K562 (cell line): ENCODE data around the gene NQO2. TPM values are rescaled to one million over a fixed set of nuclear protein-coding genes. Genes with fewer than 3 reads are reported as not detected.

Experiments used
- DACH1 ChIP-seq: fragments of 450-650 bp; IDR thresholded peaks from 2 replicates; pipeline ENCODE4 v1.6.1; 2018; ENCODE audit not compliant: partially characterized antibody
- KLF13 ChIP-seq: fragments of 450-650 bp; IDR thresholded peaks from 2 replicates; pipeline ENCODE4 v1.6.1; 2016; ENCODE audit warnings: missing genetic modification characterization, low read depth, mild to moderate bottlenecking, missing compliant biosample characterization, moderate library complexity, borderline replicate concordance
- MTA2 ChIP-seq: fragments of 450-650 bp; IDR thresholded peaks from 2 replicates; pipeline ENCODE4 v1.6.1; 2016; ENCODE audit warnings: low read depth
- RAD51 ChIP-seq: fragments of 450-650 bp; IDR thresholded peaks from 2 replicates; pipeline ENCODE4 v1.7.1; 2016; ENCODE audit warnings: low read depth, mild to moderate bottlenecking, borderline replicate concordance
- RBM17 ChIP-seq: fragments of 200-400 bp; formaldehyde crosslinking; IDR thresholded peaks from 2 replicates; pipeline ENCODE4 v1.6.1; 2017; ENCODE audit warnings: low read depth, mild to moderate bottlenecking, low read length, borderline replicate concordance
- RBM22 ChIP-seq: fragments of 200-400 bp; formaldehyde crosslinking; IDR thresholded peaks from 2 replicates; pipeline ENCODE4 v1.6.1; 2018; ENCODE audit warnings: low read length, low read depth; ENCODE audit not compliant: poor library complexity, severe bottlenecking
- SMAD4 ChIP-seq: fragments of 250-450 bp; sonication (Bioruptor Pico); conservative IDR thresholded peaks from 2 replicates; pipeline ENCODE4 v1.8.0; 2021; ENCODE audit warnings: inconsistent platforms, mild to moderate bottlenecking, moderate library complexity
- ZNF3 ChIP-seq: fragments of 250-450 bp; sonication (Bioruptor Pico); IDR thresholded peaks from 2 replicates; pipeline ENCODE4 v1.5.0; 2021; ENCODE audit warnings: mild to moderate bottlenecking, moderate library complexity
- ZNF444 ChIP-seq: fragments of 250-450 bp; sonication (Bioruptor Pico); IDR thresholded peaks from 2 replicates; pipeline ENCODE4 v1.4.0; 2020; ENCODE audit warnings: mild to moderate bottlenecking, moderate library complexity
- polyA plus RNA-seq, 8 experiments: library from polyadenylated mRNA; depleted of rRNA in 4 of 8; stranded (reverse) in 5 of 8; unstranded in 3 of 8; fragments of >200 nt; fragmentation: Nextera tagmentation in 2 of 8; fragmentation: Illumina TruSeq in 1 of 8; extraction: Ambion mirVana in 2 of 8; extraction: Trizol in 1 of 8; gene quantifications; 2 replicates each; pipeline versions ENCODE4 v1.2.1 to v1.2.3, GENCODE V29; 2011 to 2014; ENCODE audit warnings: inconsistent platforms in 1 of 8, missing spikeins in 1 of 8
- total RNA-seq, 7 experiments: library from RNA; depleted of rRNA in 6 of 7; stranded (reverse); fragments of >200 nt in 6 of 7; fragmentation: Illumina TruSeq in 2 of 7; extraction: Trizol in 2 of 7; gene quantifications; 2 replicates each; pipeline versions ENCODE4 v1.2.1 to v1.2.3, GENCODE V29; 2011 to 2021; ENCODE audit warnings: low replicate concordance in 1 of 7
- TF ChIP-seq, protein P1 (sequence below), 2 experiments: fragments of 450-650 bp in 1 of 2; sonication (generic) in 1 of 2; formaldehyde crosslinking in 1 of 2; IDR thresholded peaks; 2 replicates each; pipeline versions ENCODE4 v1.7.1 to v1.9.0; 2016 to 2022; ENCODE audit warnings: inconsistent platforms in 1 of 2, mild to moderate bottlenecking in 1 of 2, missing genetic modification reagents in 1 of 2
- TF ChIP-seq, protein P2 (sequence below): fragments of 450-650 bp; IDR thresholded peaks from 2 replicates; pipeline ENCODE4 v1.6.1; 2016
- TF ChIP-seq, protein P3 (sequence below): fragments of 450-650 bp; IDR thresholded peaks from 2 replicates; pipeline ENCODE4 v1.6.1; 2018; ENCODE audit not compliant: partially characterized antibody

The NQO2 gene
- total and polyA plus RNA-seq, 9 of the 15 experiments (the other 6 are each of a cell fraction or from before 2014, with no cell fraction given), result 54.6 to 214 (median 116) TPM

DNA sequence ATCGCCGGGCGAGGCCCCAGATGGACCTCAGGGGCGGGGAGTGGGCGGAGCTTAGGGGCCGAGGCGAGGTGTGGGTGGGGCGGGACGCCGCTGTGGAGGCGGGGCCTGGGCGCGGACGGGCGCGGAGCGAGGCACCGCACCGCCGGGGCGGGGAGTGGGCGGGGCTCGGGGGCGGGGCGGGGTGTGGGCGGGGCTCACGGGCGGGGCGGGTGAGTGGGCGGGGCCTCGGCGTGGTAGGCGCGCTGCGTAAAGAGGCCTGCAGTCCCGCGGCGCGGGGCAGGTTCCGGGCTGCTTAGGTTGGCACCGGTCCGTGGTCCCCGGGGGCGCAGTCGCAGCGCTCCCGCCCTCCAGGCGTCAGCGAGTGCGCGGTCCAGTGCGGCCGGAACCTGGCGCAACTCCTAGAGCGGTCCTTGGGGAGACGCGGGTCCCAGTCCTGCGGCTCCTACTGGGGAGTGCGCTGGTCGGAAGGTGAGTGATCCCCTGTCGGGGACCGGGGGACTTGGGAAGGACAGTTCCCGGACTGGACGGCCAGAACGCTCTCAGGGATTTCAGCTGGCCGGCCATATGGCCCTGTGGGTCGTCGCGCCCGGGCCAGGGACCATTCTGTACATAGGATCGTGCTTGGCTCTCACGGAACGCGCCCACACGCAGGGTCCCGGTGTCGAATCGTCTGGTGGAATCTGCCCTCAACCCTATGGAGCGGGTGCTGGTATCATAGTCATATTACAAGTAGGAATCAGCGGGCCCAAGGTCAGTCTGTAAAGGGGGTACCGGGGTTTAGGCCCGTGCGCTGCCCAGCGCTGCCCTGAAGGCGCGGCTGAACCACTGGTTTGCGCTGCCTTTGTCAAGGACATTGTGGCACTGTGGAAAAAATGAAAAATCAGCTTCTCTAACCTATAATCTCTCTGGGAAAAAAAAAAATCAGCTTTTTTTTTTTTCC lies at the start of gene NQO2 (continued):
- TF ChIP-seq, protein P1, sequence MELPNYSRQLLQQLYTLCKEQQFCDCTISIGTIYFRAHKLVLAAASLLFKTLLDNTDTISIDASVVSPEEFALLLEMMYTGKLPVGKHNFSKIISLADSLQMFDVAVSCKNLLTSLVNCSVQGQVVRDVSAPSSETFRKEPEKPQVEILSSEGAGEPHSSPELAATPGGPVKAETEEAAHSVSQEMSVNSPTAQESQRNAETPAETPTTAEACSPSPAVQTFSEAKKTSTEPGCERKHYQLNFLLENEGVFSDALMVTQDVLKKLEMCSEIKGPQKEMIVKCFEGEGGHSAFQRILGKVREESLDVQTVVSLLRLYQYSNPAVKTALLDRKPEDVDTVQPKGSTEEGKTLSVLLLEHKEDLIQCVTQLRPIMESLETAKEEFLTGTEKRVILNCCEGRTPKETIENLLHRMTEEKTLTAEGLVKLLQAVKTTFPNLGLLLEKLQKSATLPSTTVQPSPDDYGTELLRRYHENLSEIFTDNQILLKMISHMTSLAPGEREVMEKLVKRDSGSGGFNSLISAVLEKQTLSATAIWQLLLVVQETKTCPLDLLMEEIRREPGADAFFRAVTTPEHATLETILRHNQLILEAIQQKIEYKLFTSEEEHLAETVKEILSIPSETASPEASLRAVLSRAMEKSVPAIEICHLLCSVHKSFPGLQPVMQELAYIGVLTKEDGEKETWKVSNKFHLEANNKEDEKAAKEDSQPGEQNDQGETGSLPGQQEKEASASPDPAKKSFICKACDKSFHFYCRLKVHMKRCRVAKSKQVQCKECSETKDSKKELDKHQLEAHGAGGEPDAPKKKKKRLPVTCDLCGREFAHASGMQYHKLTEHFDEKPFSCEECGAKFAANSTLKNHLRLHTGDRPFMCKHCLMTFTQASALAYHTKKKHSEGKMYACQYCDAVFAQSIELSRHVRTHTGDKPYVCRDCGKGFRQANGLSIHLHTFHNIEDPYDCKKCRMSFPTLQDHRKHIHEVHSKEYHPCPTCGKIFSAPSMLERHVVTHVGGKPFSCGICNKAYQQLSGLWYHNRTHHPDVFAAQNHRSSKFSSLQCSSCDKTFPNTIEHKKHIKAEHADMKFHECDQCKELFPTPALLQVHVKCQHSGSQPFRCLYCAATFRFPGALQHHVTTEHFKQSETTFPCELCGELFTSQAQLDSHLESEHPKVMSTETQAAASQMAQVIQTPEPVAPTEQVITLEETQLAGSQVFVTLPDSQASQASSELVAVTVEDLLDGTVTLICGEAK (IDR thresholded peaks at IDR 0.05), result no peak
- TF ChIP-seq, protein P1 (CRISPR knock-in tag; IDR thresholded peaks at IDR 0.05), result no peak
- no peak for TF ChIP-seq RBM17
- TF ChIP-seq RBM22, result peak; percentile 74
- no peak for TF ChIP-seq ZNF444 (CRISPR knock-in tag)
- peak; percentile 42; the same call in 1 of the 2 replicates for TF ChIP-seq SMAD4 (CRISPR knock-in tag)
- no peak for TF ChIP-seq MTA2
- TF ChIP-seq, protein P2, sequence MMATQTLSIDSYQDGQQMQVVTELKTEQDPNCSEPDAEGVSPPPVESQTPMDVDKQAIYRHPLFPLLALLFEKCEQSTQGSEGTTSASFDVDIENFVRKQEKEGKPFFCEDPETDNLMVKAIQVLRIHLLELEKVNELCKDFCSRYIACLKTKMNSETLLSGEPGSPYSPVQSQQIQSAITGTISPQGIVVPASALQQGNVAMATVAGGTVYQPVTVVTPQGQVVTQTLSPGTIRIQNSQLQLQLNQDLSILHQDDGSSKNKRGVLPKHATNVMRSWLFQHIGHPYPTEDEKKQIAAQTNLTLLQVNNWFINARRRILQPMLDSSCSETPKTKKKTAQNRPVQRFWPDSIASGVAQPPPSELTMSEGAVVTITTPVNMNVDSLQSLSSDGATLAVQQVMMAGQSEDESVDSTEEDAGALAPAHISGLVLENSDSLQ, result no peak
- no peak for TF ChIP-seq DACH1
- no peak for TF ChIP-seq KLF13 (tag)
- no peak for TF ChIP-seq ZNF3 (CRISPR knock-in tag)
- TF ChIP-seq, protein P3, sequence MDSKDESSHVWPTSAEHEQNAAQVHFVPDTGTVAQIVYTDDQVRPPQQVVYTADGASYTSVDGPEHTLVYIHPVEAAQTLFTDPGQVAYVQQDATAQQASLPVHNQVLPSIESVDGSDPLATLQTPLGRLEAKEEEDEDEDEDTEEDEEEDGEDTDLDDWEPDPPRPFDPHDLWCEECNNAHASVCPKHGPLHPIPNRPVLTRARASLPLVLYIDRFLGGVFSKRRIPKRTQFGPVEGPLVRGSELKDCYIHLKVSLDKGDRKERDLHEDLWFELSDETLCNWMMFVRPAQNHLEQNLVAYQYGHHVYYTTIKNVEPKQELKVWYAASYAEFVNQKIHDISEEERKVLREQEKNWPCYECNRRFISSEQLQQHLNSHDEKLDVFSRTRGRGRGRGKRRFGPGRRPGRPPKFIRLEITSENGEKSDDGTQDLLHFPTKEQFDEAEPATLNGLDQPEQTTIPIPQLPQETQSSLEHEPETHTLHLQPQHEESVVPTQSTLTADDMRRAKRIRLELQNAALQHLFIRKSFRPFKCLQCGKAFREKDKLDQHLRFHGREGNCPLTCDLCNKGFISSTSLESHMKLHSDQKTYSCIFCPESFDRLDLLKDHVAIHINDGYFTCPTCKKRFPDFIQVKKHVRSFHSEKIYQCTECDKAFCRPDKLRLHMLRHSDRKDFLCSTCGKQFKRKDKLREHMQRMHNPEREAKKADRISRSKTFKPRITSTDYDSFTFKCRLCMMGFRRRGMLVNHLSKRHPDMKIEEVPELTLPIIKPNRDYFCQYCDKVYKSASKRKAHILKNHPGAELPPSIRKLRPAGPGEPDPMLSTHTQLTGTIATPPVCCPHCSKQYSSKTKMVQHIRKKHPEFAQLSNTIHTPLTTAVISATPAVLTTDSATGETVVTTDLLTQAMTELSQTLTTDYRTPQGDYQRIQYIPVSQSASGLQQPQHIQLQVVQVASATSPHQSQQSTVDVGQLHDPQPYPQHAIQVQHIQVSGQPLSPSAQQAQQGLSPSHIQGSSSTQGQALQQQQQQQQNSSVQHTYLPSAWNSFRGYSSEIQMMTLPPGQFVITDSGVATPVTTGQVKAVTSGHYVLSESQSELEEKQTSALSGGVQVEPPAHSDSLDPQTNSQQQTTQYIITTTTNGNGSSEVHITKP, result no peak
- no peak for TF ChIP-seq RAD51
